ENCODE results near the gene ALPK1.

DNA sequence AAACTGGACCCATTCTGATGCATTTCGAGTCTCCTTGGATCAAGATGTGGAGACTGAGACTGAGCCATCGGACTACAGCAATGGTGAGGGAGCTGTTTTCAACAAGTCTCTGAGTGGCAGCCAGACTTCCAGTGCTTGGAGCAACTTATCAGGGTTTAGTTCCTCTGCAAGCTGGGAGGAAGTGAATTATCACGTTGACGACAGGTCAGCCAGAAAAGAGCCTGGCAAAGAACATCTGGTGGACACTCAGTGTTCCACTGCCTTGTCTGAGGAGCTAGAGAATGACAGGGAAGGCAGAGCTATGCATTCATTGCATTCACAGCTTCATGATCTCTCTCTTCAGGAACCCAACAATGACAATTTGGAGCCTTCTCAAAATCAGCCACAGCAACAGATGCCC, 134.0 kb downstream of the ALPK1 start:
- TF ChIP-seq, protein P1, sequence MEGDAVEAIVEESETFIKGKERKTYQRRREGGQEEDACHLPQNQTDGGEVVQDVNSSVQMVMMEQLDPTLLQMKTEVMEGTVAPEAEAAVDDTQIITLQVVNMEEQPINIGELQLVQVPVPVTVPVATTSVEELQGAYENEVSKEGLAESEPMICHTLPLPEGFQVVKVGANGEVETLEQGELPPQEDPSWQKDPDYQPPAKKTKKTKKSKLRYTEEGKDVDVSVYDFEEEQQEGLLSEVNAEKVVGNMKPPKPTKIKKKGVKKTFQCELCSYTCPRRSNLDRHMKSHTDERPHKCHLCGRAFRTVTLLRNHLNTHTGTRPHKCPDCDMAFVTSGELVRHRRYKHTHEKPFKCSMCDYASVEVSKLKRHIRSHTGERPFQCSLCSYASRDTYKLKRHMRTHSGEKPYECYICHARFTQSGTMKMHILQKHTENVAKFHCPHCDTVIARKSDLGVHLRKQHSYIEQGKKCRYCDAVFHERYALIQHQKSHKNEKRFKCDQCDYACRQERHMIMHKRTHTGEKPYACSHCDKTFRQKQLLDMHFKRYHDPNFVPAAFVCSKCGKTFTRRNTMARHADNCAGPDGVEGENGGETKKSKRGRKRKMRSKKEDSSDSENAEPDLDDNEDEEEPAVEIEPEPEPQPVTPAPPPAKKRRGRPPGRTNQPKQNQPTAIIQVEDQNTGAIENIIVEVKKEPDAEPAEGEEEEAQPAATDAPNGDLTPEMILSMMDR (IDR thresholded peaks at IDR 0.05; ENCODE audit: borderline replicate concordance, extremely low read depth, low read length, poor library complexity, severe bottlenecking): no peak
- TF ChIP-seq EZH2 (IDR thresholded peaks at IDR 0.05; ENCODE audit: borderline replicate concordance, low read depth, low read length, severe bottlenecking): no peak
